NCI-H345 treated with DMSO at 0.1 percent for 48 hours (cell line): ENCODE results near the gene SCAMP2.
A peak's percentile ranks its signal among the peaks of the same experiment; 100 is the strongest.

ENCODE experiments used
- DNase-seq: peaks from one replicate; lab custom pipeline; 2025; ENCODE audit not compliant: unreplicated experiment; lab: John Stamatoyannopoulos, UW

SCAMP2 gene

DNA sequence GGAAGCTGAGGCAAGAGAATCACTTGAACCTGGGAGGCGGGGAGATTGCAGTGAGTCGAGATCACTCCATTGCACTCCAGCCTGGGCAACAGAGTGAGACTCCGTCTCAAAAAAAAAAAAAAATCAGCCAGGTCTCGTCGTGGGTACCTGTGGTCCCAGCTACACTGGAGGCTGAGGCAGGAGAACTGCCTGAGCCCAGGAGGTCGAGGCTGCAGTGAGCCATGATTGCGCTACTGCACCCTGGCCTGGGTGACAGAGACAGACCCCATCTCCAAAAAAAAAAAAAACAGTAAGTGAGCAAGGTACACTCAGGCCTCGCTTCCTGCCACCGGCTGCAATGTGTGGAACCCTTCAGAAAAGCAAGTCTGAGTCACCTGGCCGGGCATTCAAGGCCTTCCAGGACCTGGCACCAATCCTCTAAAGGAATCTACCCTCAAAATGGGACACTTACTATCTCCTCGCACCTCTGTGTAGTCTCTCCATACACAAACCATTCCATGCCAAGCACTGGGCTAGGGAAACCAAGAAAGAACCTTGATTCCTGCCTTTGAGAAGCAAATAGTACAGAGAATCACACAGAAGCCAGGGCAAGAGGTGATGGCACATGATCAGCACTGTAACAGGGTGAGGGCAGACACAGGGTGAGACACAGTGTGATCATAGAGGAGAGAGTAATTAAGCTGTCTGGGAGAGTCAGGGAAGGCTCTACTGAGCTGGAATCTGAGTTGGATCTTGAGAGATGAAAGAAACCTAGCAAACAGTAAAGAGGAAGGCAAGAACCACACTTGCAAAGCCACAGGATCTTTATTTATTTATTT lies 9.7 kb downstream of the SCAMP2 start:
- no peak for DNase-seq

DNA sequence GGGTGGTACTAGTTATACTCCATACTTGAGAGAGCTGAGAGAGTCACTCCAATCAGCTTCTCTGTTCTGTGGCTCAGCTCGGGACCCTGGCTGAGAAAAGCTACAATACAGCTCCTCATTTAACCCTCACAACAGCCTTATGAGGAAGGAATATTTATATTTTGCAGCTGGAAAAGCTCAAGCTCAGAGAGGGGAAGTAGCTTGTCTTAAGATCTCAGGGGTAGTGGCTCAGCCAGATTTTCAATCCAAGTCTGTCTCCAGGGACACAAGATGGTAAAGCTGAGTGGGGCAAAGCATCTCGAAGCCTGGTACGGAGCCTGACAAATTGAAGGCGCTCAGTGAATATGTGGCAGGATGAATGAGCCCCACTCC lies 14.8 kb downstream of the SCAMP2 start:
- no peak for DNase-seq

DNA sequence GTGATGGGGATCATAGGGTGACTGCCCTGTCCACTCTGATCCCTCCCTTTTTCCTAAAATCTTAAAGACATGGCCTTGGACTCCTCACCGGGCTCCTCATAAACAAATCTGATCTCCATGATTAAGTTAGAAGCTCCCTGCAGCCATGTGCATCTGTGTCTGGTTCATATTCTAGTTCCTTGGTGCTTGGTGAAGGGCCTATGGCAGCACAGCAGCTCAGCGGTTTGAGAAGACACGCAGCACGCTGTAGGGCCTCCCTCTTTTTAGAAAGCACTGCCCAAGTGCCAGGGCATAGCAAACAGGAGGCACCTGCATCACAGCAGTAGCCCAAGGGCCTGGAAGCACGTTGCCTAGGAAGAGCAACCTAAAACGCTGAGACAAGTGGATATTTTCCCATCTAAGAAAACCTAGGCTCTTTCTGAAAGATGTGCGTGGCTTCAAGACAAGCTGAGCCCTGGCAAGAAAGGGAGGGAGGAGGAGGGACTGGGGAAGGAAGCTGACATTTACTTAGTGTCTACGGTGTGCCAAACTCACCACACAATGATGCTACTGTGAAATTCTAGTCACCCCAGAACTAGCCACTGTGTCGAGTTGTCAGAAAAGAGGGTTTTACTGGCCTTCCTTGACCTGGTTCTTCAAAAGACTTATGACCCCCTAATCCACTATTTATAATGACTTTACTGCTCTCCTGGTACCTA lies 15.3 kb downstream of the SCAMP2 start:
- DNase-seq, result no peak

DNA sequence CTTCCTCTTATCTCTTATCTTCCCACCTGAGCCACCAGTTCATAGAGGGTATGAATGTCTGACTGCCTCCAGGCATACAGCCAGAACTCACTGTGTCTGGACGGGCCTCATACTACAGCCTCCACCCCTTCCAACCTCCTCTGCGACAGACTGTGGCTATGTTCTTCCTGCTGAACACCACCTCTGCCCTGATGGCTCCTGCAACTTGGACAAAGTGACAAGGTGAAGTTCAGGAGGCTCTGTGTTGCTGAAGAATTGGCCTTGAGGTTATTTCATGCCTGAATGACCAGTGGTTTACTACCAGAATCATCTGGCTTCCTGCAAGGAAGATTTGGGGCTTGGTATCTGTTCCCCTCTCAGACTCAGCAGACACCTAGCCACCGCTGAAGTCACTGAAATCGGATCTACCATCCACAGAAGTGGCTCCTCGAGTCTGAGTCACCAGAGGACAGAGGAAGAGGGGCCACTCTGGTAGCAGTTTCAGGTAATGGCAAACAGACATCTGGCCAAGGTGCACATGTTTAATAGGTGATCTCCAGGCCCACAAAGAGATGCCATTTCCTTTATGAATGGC lies 16.0 kb downstream of the SCAMP2 start:
- no peak for DNase-seq

DNA sequence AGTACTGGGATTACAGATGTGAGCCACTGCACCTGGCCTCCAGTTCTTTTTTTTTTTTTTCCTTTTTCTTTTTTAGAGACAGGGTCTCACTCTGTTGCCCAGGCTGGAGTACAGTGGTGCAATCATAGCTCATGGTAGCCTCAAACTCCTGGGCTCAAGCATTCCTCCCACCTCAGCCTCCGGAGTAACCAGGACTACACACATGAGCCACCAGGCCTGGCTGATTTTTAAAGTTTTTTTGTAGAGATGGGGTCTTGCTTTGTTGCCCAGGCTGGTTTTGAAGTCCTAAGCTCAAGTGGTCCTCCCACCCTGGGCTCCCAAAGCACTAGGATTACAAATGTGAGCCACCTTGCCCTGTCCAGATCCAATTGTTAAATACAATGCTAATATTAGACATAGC lies 16.6 kb downstream of the SCAMP2 start:
- DNase-seq, result no peak

DNA sequence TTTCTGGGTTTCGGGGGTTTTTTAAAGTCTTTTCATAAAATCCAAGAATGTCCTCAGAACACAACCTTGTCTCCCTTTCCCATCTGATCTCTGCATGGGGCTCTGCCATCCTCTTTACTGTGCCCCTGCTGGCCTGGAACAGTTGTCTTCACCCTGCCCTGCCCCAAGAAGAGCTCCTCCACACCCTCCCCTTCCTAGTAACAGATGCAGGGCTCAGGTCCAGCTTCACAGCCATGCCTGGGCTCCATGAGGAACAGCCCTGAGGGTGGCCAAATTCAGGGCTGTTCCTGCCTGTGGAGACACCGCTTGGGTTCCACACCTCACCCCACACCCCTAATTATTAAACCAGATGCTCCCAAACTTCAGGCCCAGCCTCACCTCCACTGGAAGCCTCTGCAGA lies 17.3 kb downstream of the SCAMP2 start:
- DNase-seq, result no peak

DNA sequence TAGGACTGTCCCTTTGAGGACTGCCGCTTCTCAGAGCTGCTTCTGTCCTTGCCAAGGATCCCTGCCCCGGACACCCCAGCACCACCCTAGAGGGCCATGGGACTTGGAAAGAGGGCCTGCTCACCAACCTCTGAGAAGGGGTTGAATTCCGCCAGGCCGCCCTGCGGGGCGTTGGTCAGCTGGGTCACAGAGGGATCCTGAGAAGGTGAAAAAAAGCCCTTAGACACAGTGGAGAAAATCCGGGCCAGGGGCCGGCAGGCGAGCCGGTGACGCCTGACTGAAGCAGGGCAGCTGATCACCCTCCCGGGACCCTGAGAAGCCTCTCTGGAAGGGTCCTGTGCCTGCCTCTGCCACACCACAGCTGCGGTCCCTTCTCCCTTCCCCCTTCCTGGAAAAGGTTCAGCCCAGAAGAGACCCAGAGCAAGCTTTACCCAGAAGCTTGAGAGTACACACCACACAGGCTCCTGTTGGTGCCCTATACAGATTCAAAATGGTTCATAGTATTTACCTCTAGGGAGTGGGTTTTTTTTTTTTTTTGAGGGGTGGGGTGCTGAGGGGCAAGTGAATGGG lies 18.6 kb downstream of the SCAMP2 start:
- DNase-seq, result no peak

DNA sequence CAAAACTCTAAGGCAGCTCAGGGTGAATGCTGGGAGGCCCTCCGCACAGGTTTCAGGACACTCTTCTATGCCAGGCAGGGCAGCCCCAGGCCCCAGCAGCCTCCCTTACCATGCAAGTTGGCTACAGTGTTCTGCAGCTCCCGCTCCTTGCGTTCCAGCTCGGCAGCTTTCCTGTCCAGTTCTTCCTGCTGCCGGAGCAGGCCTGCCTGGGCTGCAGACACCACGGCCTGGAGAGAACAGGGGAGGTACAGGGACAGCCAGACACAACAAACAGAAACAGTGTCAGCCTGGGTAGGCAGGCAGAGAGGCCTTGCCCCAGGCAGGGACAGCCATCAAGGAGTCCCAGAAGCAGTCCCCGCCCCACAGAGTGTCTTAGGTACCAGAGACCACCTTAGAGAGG lies 21.2 kb downstream of the SCAMP2 start:
- no peak for DNase-seq

DNA sequence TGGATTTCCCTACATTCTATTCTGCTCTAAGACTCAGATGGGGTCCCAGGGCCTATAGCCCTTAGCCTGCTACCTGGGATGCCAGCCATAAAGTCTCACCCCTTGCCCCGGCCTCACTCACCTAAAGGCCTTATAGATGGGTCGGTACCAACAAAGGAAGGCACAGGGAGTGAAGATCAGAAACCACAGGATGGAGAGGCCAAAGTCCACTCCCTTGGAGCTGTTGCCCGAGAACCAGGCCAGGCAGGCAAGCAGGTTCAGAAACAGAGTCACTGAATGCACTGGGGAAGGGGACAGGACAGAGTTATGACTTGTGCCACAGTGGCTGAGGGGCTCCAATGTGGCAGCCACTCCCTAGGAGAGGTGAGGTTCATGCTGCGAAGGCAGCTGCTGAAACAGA lies 22.8 kb downstream of the SCAMP2 start:
- DNase-seq, result no peak

DNA sequence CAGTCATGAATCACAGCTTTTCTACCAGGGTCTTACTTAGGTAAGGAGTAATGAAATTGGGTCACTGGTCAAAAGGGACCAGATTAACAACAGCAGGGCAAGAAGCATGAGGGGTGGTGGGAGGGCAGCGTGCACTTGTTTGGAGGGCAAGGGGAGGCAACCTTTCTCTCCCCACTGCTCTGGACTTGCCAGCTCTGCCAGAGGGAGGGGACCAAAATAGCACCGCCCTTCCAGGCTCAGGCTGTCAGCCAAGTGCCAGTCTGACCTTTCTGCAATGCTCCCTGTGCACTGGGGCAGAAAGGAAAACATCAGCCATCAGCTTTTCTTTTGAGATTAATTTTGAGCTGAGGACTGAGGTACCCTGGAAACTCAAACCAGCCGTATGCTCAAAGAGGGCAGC lies 25.7 kb downstream of the SCAMP2 start:
- no peak for DNase-seq

DNA sequence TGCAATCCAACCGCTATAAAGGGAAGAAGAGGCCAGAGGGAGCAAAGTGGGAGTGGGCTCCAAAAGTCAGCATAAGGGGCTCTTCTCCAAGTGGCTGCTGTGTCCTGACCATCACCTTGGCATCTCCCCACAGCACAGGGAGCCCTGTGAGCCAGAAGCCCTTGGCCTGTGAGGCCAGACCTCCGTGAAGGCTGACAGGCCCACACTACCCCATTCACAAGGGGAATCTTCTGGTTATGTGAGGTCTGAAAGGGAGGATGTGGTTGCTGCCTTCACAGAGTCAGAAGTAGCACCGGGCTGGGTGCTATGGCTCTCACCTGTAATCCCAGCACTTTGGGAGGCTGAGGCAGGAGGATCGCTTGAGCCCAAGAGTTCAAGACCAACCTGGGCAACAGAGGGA lies 27.6 kb downstream of the SCAMP2 start:
- no peak for DNase-seq

DNA sequence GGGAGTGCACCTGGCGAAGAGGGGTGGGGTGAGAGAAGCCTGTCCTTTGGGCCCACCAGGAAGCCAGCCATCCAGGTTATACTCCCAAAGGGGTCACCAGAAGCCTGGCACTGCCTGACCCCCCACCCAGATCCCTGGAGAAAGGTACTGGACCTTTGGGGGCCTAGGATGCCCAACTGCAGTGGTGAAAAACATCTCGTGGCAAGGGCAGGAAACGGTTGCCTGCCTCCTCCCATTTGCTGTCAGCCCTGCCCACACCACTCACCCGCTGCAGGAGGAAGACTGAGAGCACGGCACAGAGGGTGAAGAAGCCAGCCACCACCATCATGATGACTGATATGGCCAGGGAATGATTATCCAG lies 28.0 kb downstream of the SCAMP2 start:
- no peak for DNase-seq

DNA sequence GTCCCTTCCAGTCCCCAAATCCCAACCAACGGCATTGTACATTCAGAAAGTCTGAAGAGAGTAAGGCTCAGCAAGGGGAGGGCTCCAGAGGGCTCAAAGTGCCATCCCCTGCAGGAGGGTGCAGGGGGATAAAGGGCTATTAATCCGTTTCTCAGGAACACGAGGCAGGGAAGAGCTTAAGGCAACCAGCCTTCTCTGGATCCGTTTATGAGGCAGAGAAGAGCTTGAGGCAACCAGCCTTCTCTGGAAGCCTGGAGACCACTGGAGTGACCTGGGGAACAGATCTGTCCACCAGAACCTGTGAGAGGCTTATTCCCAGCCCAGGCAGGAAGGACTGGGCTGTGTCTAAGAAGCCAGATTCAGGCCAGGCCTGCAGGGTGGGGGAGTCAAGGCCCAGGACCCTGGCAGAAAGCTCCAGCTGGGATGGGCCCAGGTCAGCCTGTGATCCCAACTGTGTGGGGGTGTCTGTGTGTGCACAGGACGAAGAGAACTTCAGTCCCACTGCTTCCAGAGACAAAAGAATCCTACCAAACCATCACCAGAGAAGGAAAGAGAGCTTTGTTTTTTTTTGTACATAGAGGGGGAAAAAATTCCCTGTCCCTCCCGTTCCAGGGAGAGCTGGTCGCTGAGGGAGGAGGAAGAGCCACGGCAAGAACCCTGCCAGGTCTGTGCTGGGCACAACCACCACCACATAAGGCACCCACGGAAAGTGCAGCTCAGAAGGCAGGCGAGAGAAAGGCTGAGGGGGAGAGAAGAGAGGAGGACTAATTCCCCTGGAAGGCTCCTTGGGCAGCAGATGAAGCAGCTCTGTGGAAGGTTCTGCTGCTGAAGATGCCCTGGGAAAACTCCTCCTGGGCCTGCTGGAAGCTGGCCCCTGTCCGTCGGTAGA lies 28.6 kb downstream of the SCAMP2 start:
- DNase-seq, result no peak

DNA sequence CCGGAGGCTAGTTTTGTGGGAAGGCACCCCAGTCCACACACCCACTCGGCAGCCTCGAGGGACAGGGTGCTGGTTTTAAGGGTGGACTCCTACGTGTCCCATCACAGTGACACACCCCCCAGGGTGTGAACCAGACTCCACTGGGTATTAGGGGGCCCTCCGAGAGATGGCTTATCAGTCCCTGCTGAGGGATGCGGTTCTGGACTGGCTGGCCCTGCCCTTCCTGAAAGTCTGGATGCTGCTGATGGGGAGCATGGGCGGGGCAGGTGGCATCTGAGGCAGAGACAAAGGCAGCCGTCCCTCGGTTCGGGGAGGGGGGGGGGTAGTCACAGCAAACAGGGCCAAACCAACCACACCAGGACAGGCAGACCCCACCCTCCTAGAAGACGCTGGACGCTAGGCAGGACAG lies 29.3 kb downstream of the SCAMP2 start:
- DNase-seq, result no peak

DNA sequence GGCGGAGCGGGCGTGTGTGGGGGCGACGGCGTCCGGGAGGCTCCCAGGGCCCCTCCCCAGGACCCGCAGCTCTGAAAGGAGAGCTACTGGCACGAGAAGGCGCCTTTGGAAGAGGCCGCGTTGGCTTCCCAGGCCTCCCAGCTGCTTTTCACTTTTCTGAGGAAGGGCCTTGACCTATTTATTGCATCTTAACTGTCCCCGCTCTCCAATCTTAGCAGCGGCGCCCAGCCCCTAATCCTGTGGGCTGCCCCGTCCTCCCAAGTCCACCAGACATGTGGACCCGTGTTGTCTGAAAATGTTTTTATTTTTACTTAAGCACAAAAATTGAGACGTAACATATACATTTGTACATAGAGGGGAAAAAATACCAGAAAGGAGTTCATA lies 29.7 kb downstream of the SCAMP2 start:
- DNase-seq, result no peak

DNA sequence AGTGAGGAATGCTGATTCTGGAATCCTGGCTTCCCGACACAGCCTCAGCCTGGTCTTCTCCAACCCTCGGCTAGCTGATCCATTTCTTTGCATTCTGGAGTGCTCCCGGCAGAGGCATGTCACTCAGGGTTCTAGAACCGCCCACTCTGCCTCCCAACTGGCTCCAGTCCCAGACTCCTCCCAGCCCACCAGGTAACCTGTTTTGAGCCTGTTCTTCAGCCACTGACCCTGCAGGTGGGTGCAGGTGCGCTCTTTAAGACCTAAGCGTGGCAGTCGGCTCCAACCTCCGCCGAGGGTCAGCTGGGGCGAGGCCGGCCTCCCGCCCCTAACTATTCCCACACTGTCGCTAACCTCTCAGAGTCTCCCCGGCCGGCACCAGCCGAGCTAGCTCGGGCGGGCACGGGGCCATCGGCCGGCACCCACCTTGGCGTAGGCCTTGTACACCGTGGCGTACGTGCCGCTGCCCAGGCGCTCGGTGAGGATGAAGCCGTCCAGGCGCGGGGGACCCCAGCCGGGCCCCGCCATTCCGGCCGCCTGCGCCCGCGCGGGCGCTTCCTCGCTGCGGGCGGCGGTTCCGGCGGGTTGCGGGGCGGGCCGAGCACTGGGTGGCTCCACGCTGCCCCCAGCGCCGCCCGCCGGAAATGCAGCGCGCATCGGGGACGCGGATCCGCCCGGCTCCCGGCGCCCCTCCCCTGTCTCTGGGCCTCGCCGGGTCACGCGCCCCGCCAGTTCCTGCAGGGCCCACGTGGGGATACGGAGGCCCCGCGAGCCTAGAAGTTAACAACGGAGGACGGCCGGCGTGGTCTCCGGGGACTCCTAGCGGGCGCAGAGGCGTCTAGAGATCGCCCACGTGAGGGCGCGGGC lies 30.4 kb downstream of the SCAMP2 start, which contains the start of gene ULK3:
ULK3 (minus strand) TSS at position 576 of the 864 bp plus-strand sequence; CDS start at position 525, 51 bp downstream.
- peak; percentile 70 for DNase-seq

DNA sequence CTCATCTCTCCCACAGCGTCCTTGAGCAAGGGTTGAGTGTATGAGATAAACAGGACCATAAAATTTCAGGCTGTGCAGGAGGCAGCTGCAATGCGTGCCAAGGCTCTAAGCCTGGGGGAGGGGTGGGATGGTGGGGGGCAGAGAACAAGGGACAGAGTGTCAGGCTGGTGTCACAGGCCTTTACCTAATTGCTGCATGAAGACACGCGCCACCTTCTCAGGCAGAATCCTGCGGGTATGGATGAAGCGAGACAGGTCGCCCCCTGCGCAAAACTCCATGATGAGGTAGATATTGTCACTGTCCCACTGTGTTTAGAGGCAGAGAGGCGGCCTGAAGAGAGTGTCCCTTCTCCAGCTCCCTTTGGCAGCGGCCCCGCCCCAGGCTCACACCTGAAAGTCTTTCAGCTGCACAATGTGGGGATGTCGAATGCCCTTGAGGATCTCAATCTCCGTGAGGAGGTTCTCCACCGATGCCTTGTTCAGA lies 31.2 kb downstream of the SCAMP2 start:
- no peak for DNase-seq

DNA sequence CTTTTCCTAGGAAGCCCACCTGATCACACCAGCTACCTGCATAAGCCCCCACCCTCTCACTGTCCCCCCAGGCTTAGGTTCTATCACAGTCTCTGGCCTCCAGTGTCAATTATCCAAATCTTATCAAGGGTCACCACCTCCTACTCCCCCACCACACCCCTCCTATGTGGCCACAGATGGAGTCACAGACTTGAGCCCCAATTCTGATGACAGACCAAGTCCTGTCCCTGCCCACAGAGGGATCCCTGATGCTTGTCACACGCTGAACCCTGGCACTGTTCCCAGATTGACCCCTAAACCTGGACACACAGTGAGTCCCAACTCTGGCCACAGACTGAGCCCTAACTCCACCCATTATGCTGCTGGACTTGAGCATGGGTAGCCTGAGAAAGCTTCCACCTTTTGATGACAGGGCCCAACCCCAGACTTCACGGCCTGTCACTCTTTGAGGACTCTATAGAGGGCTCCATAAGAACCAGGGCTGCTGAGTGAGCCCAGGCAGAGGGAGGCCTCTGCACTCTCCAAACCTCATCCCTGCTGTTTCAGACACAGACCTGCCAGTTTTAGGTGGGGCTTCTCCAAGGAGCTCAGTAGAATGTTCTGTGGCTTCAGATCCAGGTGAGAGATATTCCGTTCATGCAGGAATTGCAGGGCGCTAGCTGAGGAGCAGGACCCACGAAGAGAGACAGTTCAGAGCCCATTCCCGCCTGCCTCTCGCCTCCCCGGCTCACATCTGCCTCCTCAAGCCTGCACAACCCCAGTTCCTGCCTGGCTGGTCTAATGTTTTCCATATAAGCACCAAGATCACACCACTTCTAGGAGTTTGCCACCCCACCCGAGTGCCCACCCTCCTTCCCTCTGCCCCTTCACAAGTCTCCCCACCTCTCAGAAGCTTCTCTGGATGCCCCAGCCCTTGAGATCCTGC lies 32.1 kb downstream of the SCAMP2 start:
- no peak for DNase-seq
